ENCODE measurements around the gene HDC. TPM values are rescaled to one million over a fixed set of nuclear protein-coding genes. Genes with fewer than 3 reads are reported as not detected.

HDC gene
- total RNA-seq, 1 experiment from 2014 or later = not detected

DNA sequence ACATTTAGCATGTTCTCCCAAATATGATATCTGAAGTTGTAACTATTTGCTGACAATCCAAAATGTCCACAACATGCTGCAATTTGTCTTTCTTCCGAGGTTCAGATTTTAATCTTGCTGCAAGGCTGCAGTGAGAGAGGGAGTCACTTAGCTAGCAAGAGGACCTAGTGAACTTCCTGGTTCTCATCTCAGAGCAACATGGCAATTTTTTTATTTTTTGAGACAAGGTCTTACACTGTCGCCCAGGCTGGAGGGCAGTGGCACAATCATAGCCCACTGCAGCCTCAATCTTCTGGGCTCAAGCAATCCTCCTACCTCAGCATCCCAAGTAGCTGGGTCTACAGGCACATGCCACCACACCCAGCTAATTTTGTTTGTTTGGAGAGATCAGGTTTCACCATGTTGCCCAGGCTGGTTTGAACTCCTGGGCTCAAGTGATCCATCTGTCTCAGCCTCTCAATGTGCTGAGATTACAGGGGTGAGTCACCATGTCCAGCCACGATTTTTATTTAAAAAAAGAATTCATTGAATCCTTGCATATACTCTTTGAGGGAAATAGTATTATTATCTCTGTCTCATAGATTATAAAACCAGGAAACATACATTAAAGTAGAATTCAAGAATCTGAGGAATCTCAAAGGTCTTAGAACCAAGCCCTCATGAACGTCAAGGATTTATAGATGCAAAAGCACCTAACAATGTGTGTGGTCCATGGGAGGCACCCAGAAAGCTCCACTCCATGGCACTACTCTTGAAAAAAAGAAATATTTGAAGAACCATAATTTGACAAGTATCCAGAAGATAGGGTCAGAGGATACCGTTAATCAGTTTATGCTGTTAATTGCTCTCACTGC, 9.1 kb downstream of the HDC start:
- peak; percentile 86 for DNase-seq (ENCODE audit: low read depth)

DNA sequence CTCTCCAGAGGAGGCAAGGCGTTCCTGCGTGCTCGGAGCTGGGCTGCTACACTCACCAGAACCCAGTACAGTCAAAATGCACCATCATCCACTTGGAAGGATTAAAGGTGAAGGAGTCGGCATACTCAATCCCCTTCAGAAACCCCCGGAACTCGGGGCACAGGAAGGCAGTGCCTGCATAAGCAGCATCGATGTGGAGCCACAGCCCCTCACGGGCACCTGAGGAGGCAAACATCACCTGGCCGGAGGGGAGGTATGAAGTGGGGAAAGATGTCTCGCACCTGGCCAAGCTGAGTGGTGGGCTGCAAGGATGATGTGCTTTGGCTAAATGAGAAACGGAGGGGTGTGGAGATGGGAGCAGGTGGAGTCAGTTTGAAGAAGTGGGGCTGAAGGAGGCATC, 13.0 kb downstream of the HDC start:
- DNase-seq (ENCODE audit: low read depth) = no peak

DNA sequence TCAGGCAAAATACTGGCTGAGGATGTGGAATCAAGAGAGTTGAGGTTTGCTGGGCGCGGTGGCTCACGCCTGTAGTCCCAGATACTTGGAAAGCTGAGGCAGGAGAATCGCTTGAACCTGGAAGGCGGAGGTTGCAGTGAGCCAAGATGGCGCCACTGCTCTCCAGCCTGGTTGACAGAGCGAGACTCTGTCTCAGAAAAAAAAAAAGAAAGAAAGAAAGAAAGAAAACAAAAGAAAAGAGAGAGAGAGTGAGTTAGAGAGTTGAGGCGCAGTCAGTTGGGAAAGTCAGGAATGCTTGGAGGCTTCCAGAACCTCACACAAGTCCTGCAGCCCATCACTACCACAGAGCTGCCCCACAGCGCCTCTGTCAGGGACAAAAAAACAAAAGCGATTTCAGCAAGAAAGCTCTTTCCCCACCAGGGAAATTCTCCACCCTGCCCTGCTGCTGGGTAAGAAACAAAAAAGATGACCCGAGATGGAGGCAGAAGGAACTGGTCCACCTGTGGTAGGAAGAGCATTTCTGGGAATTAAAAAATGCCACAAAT, 13.8 kb downstream of the HDC start:
- DNase-seq (ENCODE audit: low read depth) = no peak

DNA sequence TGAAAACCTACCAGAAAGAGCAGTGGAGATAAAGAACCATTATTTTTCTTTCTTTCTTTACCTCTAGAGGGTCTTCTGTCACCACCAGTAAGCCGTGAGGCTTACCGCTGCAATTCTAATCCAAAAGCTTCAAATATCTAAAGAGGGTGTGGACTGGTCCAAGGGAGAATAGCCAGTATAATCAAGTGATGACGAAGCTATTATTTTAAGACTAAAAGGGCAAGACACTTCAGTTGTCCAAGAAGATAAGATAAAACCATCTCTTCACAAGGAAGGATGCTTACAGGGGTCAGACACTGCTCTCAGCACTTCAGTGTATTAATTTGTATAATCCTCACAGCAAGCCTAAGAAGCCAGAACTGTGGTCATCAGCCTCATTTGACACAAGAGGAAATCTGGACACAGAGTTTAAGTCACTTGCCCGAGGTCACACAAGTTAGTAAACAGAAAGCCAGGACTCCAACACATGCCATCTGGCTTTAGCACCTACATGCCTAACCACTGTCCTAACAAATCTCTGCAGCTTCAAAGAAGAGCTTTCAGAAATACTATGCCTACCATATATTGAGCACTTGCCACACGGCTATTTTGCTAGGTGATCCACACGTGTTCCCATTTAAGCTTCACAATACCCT, 14.6 kb downstream of the HDC start:
- no peak for DNase-seq (ENCODE audit: low read depth)

DNA sequence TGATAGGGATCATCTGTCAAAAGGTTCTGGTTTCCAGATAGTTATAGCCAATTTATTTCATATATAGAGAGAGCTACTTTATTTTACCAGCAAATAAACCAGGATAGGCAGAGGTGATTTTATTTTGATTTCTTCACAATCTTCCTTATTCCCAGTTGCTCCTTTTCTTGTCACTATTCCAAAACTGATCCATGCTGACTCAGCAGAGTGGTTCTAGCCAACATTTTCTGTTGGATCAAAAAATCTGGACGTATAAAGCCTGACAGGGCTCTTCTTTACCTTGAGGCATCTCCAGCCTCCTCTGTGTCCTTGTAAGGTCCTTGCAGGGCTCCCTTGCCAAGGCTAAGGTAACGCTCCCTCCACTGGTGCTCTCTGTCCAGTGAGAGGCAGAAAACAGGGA, 15.8 kb downstream of the HDC start:
- no peak for DNase-seq (ENCODE audit: low read depth)

DNA sequence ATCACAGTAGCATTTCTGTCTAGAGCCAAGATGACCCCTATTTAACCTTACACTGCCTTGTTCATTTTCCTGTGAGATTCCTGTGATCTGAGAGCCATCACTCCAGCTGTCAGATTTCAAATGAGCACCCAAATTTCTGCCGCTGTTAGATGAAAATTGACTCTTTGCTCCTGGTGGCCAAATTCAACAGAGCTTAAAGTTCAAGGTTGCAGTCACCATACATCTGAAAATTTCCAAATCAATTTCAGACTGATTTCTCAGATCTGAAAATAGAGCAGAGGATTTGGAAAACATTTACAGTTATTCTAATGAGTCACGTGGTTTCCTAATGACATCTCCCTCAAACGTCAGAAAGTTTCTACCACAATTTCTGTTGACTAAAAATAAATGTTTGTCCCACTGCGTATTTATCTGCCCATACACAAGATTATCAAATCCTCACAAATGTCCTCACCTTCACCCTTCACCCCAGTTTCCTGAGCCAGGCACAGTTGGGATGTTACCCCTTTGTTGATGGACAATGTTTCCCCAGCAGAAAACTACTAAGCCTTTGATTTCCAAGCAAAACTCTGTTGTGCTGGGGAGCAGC, 16.4 kb downstream of the HDC start:
- DNase-seq (ENCODE audit: low read depth) = no peak

DNA sequence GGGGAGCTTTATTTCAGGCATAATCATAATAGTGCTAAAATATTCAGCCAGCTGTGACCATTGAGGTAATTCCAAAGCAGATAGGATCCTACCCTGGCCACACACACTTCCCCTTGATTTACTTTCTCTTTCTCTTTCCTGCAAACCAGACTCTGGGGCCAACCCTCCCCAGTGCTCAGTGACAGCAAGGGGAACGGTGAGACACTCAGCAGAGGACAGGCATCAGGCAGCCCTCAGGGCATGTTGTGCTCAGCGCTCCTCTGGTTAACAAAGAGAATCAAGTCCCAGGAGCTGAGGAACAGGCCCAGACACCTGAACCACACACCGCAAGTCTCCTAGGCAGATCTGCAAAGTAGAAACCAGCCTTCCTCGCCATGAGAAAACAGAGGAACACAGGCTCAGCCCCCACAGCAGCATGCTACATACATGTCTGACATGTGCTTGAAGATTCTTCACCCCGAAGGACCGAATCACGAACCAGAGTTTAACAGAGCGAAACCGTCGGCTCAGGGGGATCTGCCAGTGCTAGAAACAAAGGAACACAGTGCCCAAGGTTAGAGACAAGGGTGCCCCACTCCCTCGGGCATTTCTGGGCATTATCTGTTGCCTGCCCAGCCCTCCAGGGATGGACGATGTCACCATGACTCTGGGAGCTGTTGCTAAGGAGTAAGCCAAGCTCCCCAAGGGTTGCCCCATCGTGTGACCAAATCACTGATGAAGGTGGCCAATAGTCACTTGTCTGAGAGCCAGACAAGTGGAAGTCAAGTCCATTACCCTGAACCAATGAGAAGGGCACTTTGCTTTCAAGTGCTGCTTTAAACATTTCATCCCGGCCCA, 17.5 kb downstream of the HDC start:
- peak; percentile 23 for DNase-seq (ENCODE audit: low read depth)

DNA sequence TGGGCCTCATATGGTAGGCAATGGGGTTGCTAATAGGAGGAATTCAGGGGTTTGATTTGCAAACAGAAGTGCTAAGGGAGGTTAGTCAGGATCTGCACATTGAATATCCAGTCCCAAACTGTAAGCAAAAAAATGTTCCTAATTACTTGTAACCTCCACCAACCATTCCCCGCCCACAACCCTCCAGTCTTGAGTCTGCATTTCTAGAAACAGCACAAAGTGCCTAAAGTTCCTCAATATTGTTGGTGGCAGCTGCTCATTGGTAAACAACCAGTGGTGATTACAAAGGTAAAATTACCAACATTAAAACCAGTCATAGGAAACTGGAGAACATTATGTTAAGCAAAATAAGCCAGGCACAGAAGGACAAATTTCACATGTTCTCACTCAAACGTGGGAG, 18.9 kb downstream of the HDC start:
- DNase-seq (ENCODE audit: low read depth) = no peak

DNA sequence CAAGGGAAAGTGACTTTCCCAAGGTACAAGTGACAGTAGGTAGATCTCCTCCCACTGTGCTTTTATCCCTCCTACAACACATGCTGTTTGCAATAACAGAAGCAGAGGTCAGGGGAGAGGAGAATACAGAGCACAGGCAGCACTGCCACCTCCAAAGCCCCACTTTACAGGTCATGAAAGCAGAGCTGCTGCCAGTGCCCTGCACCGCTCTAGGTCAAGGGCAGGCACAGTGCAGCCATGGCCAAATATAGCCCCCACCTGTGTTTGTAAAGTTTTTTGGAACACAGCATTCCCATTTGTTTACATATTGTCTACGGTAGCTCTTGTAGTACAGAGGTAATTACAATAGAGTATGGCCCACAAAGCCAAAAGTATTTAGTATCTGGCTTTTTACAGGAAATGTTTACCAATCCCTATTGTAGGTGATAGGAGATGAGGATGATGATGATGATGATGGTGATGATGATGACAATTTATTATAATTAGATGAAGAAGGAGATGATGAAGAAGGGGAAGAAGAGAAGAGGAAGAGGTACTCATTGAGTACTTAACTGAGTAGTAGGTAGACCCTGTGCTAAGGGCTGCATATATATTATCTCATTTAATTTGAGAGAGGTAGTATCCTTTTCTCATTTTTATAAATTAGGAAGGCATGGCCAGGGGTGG, 20.4 kb downstream of the HDC start:
- no peak for DNase-seq (ENCODE audit: low read depth)

DNA sequence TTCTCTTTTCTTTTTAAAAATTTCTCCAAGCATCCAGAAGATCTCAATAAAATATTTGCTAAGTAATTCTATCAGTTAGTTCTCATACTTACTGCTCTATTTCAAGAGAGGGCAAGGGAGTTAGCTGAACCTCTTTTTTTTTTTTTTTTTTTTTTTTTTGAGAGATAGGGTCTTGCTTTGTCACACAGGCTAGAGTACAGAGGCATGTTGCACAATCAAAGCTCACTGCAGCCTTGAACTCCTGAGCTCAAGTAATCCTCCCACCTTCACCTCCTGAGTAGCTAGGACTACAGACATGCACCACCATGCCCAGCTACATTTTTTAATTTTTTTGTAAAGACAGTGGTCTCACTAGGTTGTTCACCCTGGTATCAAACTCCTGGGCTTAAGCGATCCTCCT, 21.4 kb downstream of the HDC start:
- no peak for DNase-seq (ENCODE audit: low read depth)

DNA sequence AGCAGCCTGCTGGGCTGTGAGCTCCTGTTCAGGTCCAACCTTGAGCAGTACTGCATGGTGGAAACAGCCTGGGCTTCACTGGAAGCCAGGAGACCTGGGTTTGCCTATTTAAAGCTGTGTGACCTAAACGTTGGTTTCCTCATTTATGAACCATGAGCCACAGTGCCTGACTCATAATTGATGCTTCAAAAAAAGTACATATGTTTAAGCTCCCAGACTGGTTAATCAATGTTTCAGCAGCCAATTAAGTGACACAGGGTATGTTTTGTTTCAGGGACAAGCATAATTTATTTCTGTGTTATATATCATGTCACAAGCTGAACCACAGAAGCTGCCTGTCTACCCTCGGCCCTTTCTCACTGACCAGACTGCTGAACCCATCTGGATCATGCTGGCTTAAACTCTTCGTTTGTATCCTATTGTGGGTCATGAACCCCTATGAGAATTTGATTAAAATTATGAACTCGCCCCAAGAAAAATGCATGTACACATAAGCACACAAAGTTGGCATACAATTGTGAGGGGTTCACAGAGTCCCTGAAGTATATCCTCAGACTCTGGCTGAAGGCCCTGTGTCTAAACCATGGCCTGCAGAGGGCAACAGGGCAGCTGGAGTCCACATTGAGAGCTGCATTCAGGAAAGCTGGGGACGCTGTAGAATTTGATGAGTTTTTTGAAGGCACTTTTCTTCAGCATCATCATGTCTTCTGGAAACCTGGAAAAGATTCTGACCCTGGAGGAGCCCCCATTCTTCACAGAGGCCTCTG, 23.7 kb downstream of the HDC start:
- DNase-seq (ENCODE audit: low read depth) = peak; percentile 18

DNA sequence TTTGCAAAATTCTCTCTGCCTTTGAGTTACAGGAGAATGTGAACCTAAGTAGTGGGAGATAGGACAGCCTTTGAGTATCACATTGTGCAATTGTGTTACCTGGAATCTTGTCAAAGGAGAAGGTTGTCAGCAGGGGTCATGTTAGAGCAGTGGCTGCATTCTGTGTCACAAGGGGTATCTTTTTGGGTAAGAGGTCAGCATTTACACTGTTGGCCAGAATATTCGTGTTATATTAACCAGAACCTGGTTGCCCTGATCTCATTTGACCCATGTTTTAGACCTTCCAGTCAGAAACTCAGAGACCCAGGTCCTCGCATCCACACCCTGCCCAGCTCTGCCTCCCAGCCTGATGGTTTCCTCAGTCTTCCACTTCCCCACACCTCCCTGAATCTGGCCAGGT, 27.3 kb downstream of the HDC start:
- DNase-seq (ENCODE audit: low read depth) = no peak

DNA sequence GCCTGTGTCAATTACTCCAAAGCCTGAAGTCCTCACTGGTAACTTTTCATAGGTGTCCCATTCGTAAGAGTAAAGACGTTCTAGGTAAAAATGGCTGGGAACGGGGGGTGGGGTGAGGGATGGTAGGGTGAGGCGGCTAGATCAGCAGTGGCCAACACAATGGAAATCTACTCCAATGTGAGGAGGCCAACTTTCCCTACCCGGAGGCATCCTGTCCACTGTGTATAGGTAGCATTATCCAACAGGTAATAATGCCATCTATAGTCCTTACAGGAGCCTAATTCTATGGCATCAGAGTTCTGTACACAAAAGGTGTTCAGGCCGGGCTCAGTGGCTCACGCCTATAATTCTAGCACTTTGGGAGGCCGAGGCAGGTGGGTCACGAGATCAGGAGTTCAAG, 29.1 kb downstream of the HDC start:
- no peak for DNase-seq (ENCODE audit: low read depth)

DNA sequence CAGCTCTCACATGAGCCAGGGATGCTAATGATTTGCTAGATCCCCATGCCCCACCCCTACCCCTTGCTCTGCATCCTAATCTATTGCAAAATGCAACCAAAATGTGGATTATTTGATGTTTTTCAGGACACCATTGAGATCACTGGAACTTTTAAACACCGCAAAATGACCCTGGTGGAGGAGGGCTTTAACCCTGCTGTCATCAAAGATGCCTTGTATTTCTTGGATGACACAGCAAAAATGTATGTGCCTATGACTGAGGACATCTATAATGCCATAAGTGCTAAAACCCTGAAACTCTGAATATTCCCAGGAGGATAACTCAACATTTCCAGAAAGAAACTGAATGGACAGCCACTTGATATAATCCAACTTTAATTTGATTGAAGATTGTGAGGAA, 29.7 kb downstream of the HDC start:
- no peak for DNase-seq (ENCODE audit: low read depth)

DNA sequence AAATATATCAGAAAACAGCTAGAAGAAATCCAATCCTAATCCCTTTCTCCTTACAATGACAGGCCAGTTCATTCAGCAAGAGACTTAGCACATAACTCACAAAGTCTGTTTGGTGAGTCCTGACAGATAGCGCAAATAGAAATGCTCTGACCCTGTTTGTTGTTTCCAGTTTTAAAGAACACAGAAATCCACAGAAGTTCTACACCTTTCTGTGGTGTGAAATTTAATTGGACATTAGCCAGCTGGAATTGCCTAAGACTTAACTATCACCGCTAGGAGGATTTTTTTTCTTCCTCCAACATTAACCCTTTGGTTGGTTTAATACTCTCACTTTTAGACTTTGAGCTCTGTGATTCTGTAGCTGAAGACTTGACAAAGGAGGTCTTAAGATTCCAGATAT, 30.8 kb downstream of the HDC start:
- no peak for DNase-seq (ENCODE audit: low read depth)

DNA sequence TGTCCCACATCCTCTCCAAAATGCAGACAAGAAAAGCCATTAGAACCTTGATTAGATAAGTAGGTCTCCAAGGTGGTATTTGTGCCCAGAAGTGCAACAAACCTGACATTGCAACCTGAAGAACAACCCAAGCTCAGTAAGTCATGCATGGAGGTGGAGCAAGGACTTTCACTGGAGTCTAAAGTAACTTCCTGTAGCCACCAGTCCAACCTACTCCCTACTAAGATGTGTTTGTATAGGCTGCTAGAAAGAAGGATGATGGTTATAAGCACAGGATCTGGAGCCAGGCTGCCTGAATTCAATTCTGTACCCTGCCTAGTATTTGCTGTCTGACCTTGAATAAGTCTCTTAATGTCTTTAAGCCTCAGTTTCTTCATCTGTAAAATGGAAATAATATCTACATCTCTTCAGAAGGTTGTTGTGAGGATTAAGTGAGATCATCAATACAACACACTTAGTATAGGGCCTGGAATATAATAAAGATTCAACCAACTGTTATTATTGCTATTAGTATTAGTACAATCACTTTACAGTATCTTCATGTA, 32.3 kb downstream of the HDC start:
- no peak for DNase-seq (ENCODE audit: low read depth)

DNA sequence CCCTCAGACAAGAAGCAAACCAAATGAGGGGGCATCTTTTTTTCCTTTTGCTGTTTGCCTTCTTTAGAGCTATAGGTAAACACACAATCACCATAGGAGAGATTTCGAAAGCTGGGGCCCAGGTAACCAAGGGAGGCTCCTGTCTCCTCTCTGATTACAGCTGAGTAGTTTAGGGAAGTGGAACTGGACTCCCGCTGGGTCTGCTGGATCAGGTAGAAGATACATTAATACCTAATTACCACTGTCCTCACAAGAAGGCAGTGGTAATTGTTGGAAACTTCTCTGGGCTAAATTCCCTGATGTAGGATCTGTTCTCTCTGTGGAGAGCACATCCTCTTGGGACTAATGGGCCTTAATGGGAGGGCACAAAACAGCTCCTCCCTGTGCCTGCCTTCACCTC, 32.7 kb downstream of the HDC start:
- no peak for DNase-seq (ENCODE audit: low read depth)

DNA sequence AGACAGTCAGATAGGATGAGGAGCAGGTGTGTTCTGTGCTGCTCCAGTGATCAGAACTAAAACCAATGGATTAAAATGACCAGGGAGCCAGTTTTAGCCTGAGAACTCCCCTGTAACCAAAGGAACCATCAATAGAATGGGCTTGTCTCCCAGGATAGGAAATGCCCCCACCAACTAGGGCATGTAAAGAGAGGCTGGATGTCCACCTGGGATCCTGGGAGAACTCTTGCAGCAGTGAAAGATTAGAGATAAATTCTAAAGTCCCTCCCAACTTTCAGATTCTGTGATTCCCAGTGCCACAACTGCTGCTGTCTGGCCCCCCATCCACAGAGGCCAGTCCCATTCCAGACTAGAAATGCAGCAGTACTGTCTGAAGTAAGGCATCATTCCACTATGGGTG, 33.8 kb downstream of the HDC start:
- no peak for DNase-seq (ENCODE audit: low read depth)

DNA sequence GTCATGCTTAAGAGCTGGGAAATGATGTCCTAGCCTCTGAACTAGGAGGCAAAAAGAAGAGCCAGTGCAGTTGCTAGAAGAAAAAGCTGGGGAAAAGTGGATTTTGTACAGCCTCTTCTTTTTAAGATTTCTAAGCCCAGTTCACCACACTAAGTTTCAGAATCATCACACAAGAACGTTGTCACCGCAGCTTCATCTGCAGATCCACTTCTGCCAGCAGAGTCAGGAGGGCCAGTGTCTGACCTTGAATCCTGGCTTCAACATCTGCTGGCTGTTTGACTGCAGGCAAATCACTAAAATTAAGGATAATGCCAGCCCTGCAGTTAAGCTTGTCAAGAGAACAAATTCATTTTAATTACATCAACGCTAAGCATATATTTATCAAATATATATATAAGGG, 36.2 kb downstream of the HDC start:
- DNase-seq (ENCODE audit: low read depth) = no peak

DNA sequence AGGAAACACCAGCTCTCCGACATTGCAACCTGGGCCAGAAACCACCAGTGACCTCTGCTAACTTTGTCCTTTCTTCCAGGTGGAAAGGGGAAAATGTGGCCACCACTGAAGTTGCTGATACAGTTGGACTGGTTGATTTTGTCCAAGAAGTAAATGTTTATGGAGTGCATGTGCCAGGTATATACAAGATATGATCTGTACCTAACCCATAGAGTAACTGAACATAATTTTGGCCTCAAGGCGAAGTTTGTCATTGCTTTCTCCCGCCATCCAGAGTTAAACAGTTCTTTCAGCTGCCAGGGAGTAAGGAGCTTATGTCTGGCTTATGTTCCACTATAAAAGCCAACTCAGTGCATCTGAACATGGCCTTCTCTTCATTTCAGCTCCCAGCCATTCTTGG, 36.7 kb downstream of the HDC start:
- no peak for DNase-seq (ENCODE audit: low read depth)

All from HT1080 (cell line).